DMS79 treated with DMSO at 0.1 percent for 48 hours (cell line): Measurements from ENCODE around the gene HSCB.
"Not testable (repeated sequence)": the region's sequence is repeated elsewhere in the genome, so short reads cannot be mapped to it uniquely, and the experiment has no call there.

ENCODE experiments used
- DNase-seq: peaks from one replicate; lab custom pipeline; 2025; lab: John Stamatoyannopoulos, UW

Gene HSCB

GRCh38 chr22:28791841-28792490 is 50.1 kb downstream of the HSCB start:
- no peak for DNase-seq

- no peak for DNase-seq
These were observed 50.9 kb downstream of the HSCB start for GRCh38 chr22:28792491-28793383.

- no peak for DNase-seq
These were observed 52.2 kb downstream of the HSCB start for GRCh38 chr22:28793976-28794584.

- DNase-seq, result no peak
These were observed 53.3 kb downstream of the HSCB start for GRCh38 chr22:28795071-28795693.

- DNase-seq, result peak; percentile 3
These were observed 54.4 kb downstream of the HSCB start for GRCh38 chr22:28795932-28796856.

- DNase-seq, result no peak
These were observed 57.2 kb downstream of the HSCB start for GRCh38 chr22:28798810-28799605.

GRCh38 chr22:28799606-28800307 is 57.9 kb downstream of the HSCB start:
- peak; percentile 40 for DNase-seq

GRCh38 chr22:28800308-28801041 is 58.6 kb downstream of the HSCB start, which contains the start of gene XBP1:
TSS of gene XBP1 (minus strand) at chr22:28800569.
- DNase-seq, result peak; percentile 37

GRCh38 chr22:28801845-28802594 is 60.2 kb downstream of the HSCB start:
- DNase-seq, result no peak

GRCh38 chr22:28802595-28803123 is 60.8 kb downstream of the HSCB start:
- no peak for DNase-seq

GRCh38 chr22:28805426-28805825 is 63.6 kb downstream of the HSCB start:
- not testable (repeated sequence) for DNase-seq
